Activated CD4-positive, alpha-beta T cell treated with anti-CD3 and anti-CD28 coated beads, Interleukin-2, amount 10 ng/mL, durations not matched to agents 24 days and 14 days (primary cell): ENCODE data around the gene MED12L. TPM values are rescaled to one million over a fixed set of nuclear protein-coding genes. Genes with fewer than 3 reads are reported as not detected.
"Not testable (repeated sequence)": the region's sequence is repeated elsewhere in the genome, so short reads cannot be mapped to it uniquely, and the experiment has no call there.

ENCODE experiments used
- DNase-seq: peaks from one replicate; pipeline ENCODE4 v3.0.0; 2022
- H3K27ac Mint-ChIP-seq: one replicate; pipeline ENCODE4 v1.8.0; 2022; ENCODE audit warnings: mild to moderate bottlenecking, mixed read lengths
- H3K27me3 Mint-ChIP-seq: one replicate; pipeline ENCODE4 v1.8.0; 2022; ENCODE audit warnings: mixed read lengths
- H3K36me3 Mint-ChIP-seq: one replicate; pipeline ENCODE4 v1.8.0; 2022; ENCODE audit warnings: low read depth, mild to moderate bottlenecking, mixed read lengths
- H3K4me1 Mint-ChIP-seq: one replicate; pipeline ENCODE4 v1.8.0; 2021; ENCODE audit warnings: mixed read lengths
- H3K4me3 Mint-ChIP-seq: one replicate; pipeline ENCODE4 v1.8.0; 2022; ENCODE audit warnings: mild to moderate bottlenecking, moderate library complexity, mixed read lengths
- H3K9me3 Mint-ChIP-seq: one replicate; pipeline ENCODE4 v1.8.0; 2021; ENCODE audit warnings: mixed read lengths
- intact Hi-C: fragments of 100-400 bp; cut with micrococcal nuclease; formaldehyde crosslinking; loops from one replicate; pipeline ENCODE4 v1.15.1; 2023
- total RNA-seq: library from RNA; stranded (reverse); gene quantifications from 2 replicates; pipeline ENCODE4 v1.2.3, GENCODE V29; 2022

The MED12L gene
- 2.5 and 4.9 TPM in 2 replicates for total RNA-seq

DNA sequence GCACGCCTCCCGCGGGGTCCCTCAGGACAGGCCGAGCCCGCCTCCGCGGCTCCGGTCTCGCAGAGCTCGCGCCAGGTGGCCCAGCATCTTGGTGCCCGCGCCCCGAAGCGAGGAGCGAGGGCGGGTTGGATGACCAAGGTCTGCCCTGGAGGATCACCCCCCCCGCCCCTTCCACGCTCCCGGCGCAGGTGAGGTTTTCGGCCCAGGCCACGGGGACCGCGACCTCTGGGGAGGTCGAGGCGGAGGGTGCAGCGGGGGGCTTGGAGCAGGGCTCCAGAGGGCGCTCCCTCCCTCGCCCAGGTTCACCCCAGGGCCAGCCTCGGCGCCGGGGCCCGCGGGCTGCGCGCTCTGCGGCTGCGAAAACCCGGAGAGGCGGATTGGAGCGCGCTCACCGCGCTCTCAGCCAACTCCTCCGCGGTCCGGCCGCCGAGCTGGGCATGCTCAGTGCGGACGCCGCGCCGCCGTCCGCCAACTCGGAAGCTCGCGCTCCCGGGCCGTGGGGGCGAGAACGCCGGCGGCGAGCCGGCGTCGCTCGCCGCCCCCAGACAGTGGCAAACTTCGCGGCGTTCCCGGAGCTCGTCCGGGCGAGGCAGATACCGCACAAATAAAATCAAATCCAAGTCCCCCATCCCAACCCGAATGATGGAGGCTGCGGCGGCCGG is at the start of gene MED12L:
MED12L (plus strand) TSS at position 438 of the 662 bp plus-strand sequence. CDS start 1,263 bp downstream, outside the sequence.
- Mint-ChIP-seq H3K4me1 (peaks cover 8% of the 10 kb centered on the region), H3K27ac (no peak within 1 kb of the TSS), H3K4me3 (peak within 1 kb of the TSS; percentile 88), H3K9me3 (no peaks in the 10 kb centered on the region), H3K27me3 (peaks cover 67% of the 10 kb centered on the region), H3K36me3 (no peaks in the 10 kb centered on the region)
- peak; percentile 88 for DNase-seq
- intact Hi-C loops, result loop anchor here (5.0 to 10.0 kb wide), 7 partner anchors 122 to 1273 kb away; partner anchors contain the start of genes ERICH6 and RNF13

GRCh38 chr3:151037746-151038477 is 47.6 kb upstream of the MED12L start:
- Mint-ChIP-seq H3K27ac (no peak overlapping the region), H3K36me3 (no peaks in the 10 kb centered on the region), H3K27me3 (no peaks in the 10 kb centered on the region), H3K4me3 (no peak overlapping the region), H3K4me1 (no peaks in the 10 kb centered on the region), H3K9me3 (no peaks in the 10 kb centered on the region)
- intact Hi-C loops, result no loop called here
- DNase-seq, result no peak

DNA sequence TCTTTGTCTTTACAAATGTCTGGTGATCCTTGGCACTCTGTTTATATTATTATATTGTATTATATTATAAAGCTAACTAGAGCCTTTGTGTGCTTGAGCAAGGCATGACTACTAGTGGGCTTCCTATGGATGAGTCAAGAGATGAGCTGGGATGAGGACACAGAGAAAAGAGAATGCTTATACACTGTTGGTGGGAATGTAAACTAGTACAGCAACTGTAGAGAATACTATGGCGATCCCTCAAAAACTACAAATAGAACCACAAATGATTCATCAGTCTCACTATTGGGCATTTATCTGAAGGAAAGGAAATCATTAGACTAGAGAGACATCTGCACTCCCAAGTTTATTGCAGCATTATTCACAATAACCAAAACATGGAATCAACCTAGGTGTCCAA is 40.8 kb upstream of the MED12L start:
- H3K27me3 Mint-ChIP-seq, result peaks cover 6% of the 10 kb centered on the region
- H3K36me3 Mint-ChIP-seq, result no peaks in the 10 kb centered on the region
- H3K4me3 Mint-ChIP-seq, result no peak overlapping the region
- H3K4me1 Mint-ChIP-seq, result no peaks in the 10 kb centered on the region
- no peak overlapping the region for H3K27ac Mint-ChIP-seq
- no peak for DNase-seq
- intact Hi-C loops, result no loop called here
- H3K9me3 Mint-ChIP-seq, result no peaks in the 10 kb centered on the region

DNA sequence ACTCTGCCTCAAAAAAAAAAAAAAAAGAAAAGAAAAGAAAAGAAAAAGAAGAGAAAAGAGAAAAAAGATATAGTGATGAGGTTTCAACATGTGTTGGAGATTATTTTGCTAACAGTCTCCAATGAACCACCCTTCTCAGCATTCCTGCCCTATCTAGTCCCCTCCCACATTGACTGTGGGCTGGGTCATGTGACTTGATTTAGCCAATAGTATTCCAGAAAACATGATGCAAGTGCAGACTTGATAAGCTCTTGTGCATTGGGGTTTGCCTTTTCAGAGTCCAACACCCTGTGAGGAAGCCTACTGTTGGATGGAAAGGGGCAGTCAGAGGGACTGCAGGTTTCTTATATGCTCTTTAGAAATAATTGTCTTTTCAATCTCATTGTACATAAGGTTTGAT is 37.8 kb upstream of the MED12L start:
- Mint-ChIP-seq H3K27me3 (peaks cover 7% of the 10 kb centered on the region), H3K36me3 (no peaks in the 10 kb centered on the region), H3K4me1 (no peaks in the 10 kb centered on the region), H3K4me3 (no peak overlapping the region), H3K27ac (no peak overlapping the region), H3K9me3 (no peaks in the 10 kb centered on the region)
- intact Hi-C loops, result no loop called here
- DNase-seq, result no peak

GRCh38 chr3:151051533-151051932 is 33.9 kb upstream of the MED12L start:
- Mint-ChIP-seq H3K4me1 (no peaks in the 10 kb centered on the region), H3K4me3 (no peak overlapping the region), H3K27ac (no peak overlapping the region), H3K36me3 (no peaks in the 10 kb centered on the region), H3K9me3 (no peaks in the 10 kb centered on the region), H3K27me3 (peaks cover 17% of the 10 kb centered on the region)
- intact Hi-C loops, result no loop called here
- no peak for DNase-seq

DNA sequence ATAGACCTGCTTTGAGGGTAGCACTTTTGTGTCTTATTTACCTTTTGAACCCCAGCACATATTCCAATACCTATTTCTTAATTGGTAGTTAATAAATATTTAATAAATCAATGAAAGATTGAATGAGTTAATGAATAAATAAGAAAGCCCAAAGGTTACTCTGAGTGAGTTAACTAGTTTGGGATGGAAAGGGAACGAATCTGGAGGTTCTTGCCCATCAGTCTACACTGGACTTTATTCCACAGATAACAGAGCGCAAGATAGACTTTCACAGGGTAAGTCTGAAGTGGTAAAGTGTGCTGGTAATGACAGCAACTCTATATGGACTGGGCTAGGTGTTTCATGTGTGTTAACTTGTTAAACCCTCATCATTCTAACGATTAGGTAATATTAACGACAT is 33.1 kb upstream of the MED12L start:
- Mint-ChIP-seq H3K4me3 (no peak overlapping the region), H3K4me1 (no peaks in the 10 kb centered on the region), H3K27ac (no peak overlapping the region), H3K27me3 (peaks cover 19% of the 10 kb centered on the region), H3K36me3 (no peaks in the 10 kb centered on the region), H3K9me3 (no peaks in the 10 kb centered on the region)
- intact Hi-C loops, result no loop called here
- no peak for DNase-seq

- DNase-seq, result no peak
- H3K4me1 Mint-ChIP-seq, result no peaks in the 10 kb centered on the region
- H3K9me3 Mint-ChIP-seq, result no peaks in the 10 kb centered on the region
- no peak overlapping the region for H3K27ac Mint-ChIP-seq
- peaks cover 19% of the 10 kb centered on the region for H3K27me3 Mint-ChIP-seq
- H3K4me3 Mint-ChIP-seq, result no peak overlapping the region
- intact Hi-C loops, result no loop called here
- H3K36me3 Mint-ChIP-seq, result no peaks in the 10 kb centered on the region
Measured at GRCh38 chr3:151052756-151053155, 32.7 kb upstream of the MED12L start.

DNA sequence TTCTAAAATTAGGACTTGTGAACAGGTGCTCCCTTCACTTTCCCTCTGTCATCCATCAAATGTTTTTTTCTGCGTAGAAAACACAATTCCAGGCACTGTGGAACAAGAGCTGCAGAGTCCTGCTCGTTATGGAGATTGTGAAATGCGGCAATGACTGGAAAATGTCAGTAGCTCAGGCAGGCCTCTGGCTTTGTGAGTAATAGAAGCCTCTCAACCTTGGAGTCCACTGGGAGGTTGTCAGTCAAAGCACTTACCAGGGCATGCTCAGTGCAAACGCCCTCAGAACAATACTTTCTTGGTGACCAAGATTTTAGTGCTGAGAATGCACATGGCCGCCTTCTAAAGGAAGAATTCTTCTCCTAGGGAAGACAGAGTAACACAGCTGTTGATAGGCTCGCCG is 26.7 kb upstream of the MED12L start:
- Mint-ChIP-seq H3K27me3 (peaks cover 13% of the 10 kb centered on the region), H3K36me3 (no peaks in the 10 kb centered on the region), H3K4me3 (no peak overlapping the region), H3K9me3 (no peaks in the 10 kb centered on the region), H3K27ac (no peak overlapping the region), H3K4me1 (no peaks in the 10 kb centered on the region)
- DNase-seq, result no peak
- intact Hi-C loops, result no loop called here

GRCh38 chr3:151062611-151063010 is 22.9 kb upstream of the MED12L start:
- H3K9me3 Mint-ChIP-seq, result no peaks in the 10 kb centered on the region
- H3K4me1 Mint-ChIP-seq, result no peaks in the 10 kb centered on the region
- H3K36me3 Mint-ChIP-seq, result no peaks in the 10 kb centered on the region
- no peak overlapping the region for H3K27ac Mint-ChIP-seq
- no peak overlapping the region for H3K4me3 Mint-ChIP-seq
- H3K27me3 Mint-ChIP-seq, result peaks cover 10% of the 10 kb centered on the region
- no peak for DNase-seq
- intact Hi-C loops, result no loop called here

DNA sequence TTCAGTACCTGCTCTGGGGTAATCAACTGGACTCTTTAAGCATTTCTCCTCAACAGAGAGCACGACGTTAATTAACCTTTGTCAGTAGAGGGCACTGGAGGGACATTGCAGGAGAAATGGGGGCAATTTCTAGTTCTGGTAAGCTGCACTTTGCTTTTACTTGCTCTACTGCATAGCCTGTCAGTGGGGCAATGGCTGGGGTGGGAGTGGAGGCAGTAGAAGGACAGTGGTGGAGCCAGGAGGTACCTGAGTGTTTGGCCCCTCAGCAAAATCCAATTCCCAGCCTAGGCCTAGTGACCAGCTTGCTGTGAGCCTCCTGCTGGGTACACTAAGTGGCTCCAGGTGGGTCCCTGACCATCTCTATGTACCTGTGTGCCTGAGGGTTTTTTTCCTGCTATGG is 18.3 kb upstream of the MED12L start:
- H3K27me3 Mint-ChIP-seq, result peaks cover 19% of the 10 kb centered on the region
- no peaks in the 10 kb centered on the region for H3K36me3 Mint-ChIP-seq
- no peak overlapping the region for H3K4me3 Mint-ChIP-seq
- intact Hi-C loops, result loop anchor here (1.0 kb wide), 1 partner anchor 79 kb away; no protein-coding TSS in a partner anchor
- no peaks in the 10 kb centered on the region for H3K4me1 Mint-ChIP-seq
- H3K9me3 Mint-ChIP-seq, result no peaks in the 10 kb centered on the region
- DNase-seq, result peak; percentile 61
- no peak overlapping the region for H3K27ac Mint-ChIP-seq

- H3K36me3 Mint-ChIP-seq, H3K27ac Mint-ChIP-seq, H3K27me3 Mint-ChIP-seq, H3K4me3 Mint-ChIP-seq, DNase-seq, intact Hi-C loops, H3K9me3 Mint-ChIP-seq, H3K4me1 Mint-ChIP-seq: not testable (repeated sequence)
Measured at GRCh38 chr3:151072842-151073241, 12.6 kb upstream of the MED12L start.

DNA sequence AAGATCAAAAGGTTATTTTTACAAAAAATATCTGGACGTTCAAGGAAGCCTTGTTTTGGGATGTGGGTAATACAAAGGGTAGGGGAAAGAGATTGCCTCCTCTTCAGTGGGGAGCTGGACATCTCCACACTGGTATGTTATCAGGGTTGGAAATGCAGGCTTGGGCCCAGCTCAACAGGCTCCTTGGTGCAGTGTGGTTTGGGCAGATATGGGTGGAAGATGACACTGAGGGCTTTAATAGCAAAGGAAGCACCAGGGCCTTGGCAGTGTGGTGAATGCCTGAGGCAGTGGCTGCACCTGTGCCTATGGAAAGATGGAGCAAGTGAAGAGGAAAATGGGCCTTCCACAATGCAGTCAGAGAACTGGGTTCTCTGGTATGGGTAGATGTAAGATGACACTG is 11.2 kb upstream of the MED12L start:
- H3K4me1 Mint-ChIP-seq, result no peaks in the 10 kb centered on the region
- H3K36me3 Mint-ChIP-seq, result no peaks in the 10 kb centered on the region
- no peak overlapping the region for H3K27ac Mint-ChIP-seq
- no peaks in the 10 kb centered on the region for H3K9me3 Mint-ChIP-seq
- no peak for DNase-seq
- no peak overlapping the region for H3K4me3 Mint-ChIP-seq
- peaks cover 10% of the 10 kb centered on the region for H3K27me3 Mint-ChIP-seq
- intact Hi-C loops, result no loop called here

- peaks cover 19% of the 10 kb centered on the region for H3K27me3 Mint-ChIP-seq
- intact Hi-C loops, result no loop called here
- H3K4me1 Mint-ChIP-seq, result no peaks in the 10 kb centered on the region
- no peak overlapping the region for H3K4me3 Mint-ChIP-seq
- no peaks in the 10 kb centered on the region for H3K36me3 Mint-ChIP-seq
- H3K9me3 Mint-ChIP-seq, result no peaks in the 10 kb centered on the region
- DNase-seq, result no peak
- no peak overlapping the region for H3K27ac Mint-ChIP-seq
Measured at GRCh38 chr3:151075869-151076562, 9.4 kb upstream of the MED12L start.

DNA sequence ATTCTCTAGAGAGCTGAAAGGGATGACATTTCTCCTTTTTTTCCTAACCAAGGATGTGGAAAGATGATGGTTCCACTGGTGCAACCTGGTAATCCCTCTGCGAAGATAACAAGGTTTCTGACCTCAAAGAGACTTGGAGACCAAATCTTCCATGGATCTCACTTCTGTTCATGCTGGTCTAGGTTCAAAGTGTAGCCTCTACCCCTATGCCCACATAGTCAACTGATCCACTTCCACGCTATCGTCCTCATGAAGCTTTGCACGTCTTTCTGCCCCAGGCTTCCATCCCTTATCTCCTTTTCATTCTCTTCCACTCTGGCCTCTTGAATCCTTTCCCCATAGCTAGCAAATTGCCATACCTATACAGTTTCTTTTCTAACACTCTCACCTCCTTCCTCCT is 8.8 kb upstream of the MED12L start:
- Mint-ChIP-seq H3K27me3 (peaks cover 22% of the 10 kb centered on the region), H3K9me3 (no peaks in the 10 kb centered on the region), H3K4me1 (no peaks in the 10 kb centered on the region), H3K27ac (no peak overlapping the region), H3K36me3 (no peaks in the 10 kb centered on the region), H3K4me3 (no peak overlapping the region)
- DNase-seq, result no peak
- intact Hi-C loops, result no loop called here
